ENCODE data around the gene RNF157.

The RNF157 gene

DNA sequence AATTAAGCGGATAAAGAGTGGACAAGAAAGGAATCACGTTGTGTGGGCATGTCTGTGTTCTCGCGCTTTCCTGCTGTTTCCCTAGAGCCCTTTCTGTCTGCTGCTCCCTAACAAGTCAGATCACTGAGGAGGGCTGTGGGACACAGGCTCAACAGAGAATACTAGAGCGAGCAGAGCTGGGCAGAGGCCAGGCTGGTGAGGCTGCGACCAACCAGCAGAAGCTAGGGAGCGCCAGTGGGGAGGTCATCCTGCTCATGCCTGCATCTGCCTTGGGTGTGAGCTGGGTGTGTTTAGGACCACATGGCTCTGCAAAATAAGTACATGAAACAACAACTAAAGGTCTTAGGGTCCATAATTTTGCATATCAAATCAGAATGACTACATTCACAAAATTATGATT lies 87.7 kb downstream of the RNF157 start:
- no peaks in the 10 kb centered on the region for H3K4me1 ChIP-seq (ENCODE audit: low read depth, poor library complexity, severe bottlenecking)
- H4K20me1 ChIP-seq (ENCODE audit: insufficient read depth): no peaks in the 10 kb centered on the region
- no peak overlapping the region for H2AFZ ChIP-seq (ENCODE audit: low read depth)
- H3K4me3 ChIP-seq (IDR thresholded peaks at IDR 0.05; ENCODE audit: insufficient read depth, low read depth, low read length): no peak overlapping the region
- no peak overlapping the region for H3K27ac ChIP-seq
- TF ChIP-seq CTCF (conservative IDR thresholded peaks at IDR 0.05; ENCODE audit: low read depth, low read length): no peak
- no peaks in the 10 kb centered on the region for H3K27me3 ChIP-seq (ENCODE audit: insufficient read depth, low read depth)
- no peaks in the 10 kb centered on the region for H3K79me2 ChIP-seq (ENCODE audit: insufficient read depth, low read depth)
- no peaks in the 10 kb centered on the region for H3K36me3 ChIP-seq (ENCODE audit: insufficient read depth)
- no peak overlapping the region for H3K9ac ChIP-seq
- H3K4me2 ChIP-seq: no peak overlapping the region

GRCh38 chr17:76151896-76152454 lies 88.3 kb downstream of the RNF157 start:
- Histone ChIP-seq H3K27me3 (ENCODE audit: insufficient read depth, low read depth) (no peaks in the 10 kb centered on the region), H3K4me3 (IDR thresholded peaks at IDR 0.05; ENCODE audit: insufficient read depth, low read depth, low read length) (no peak overlapping the region), H3K9ac (no peak overlapping the region), H3K36me3 (ENCODE audit: insufficient read depth) (no peaks in the 10 kb centered on the region), H3K4me1 (ENCODE audit: low read depth, poor library complexity, severe bottlenecking) (no peaks in the 10 kb centered on the region), H3K27ac (no peak overlapping the region), H2AFZ (ENCODE audit: low read depth) (no peak overlapping the region), H3K79me2 (ENCODE audit: insufficient read depth, low read depth) (no peaks in the 10 kb centered on the region), H3K4me2 (no peak overlapping the region), H4K20me1 (ENCODE audit: insufficient read depth) (no peaks in the 10 kb centered on the region)
- TF ChIP-seq CTCF (conservative IDR thresholded peaks at IDR 0.05; ENCODE audit: low read depth, low read length): no peak

DNA sequence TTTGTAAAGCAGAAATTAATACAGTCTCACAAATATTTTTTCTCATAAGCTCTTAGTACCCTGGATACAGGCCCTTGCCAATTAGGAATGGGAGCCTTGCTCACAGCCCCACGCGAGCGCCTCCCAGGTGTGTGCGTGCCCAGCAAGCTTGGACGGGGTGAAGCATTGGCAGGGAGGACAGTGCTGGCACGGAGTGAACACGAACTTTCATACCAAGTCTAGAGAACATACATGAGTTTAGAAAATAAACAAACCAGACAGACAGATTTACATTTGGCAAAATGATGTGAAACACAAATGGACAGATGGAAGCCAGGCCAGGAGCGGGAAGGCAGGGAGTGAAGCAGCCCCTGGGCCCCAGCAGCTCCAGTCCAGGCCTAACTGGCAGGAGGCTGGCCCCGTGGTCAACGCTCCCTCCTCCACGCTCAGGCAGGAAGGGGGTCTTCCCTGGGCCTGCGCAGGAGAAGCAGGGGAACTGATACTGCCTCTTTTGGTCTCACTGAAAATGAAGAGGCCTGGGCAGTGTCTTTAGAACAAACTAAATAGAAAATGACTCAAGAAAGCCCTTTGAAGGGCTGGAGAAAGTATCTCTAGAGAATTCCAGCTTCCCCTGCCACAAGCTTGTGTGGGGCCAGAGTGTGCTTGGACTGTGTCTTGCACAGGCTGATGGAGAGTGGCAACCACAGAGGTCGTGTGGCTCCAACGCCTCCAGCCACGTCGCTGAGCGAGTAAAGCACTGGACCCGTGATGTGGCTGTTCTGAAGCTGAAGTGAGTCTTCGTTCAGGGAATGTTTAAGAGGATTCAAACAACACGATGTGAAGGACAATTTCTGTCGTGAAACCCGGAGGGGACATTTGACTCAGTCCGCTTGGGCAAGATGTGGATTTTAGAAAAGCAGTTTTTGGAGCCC lies 89.3 kb downstream of the RNF157 start:
- no peak overlapping the region for H3K9ac ChIP-seq
- H3K36me3 ChIP-seq (ENCODE audit: insufficient read depth): no peaks in the 10 kb centered on the region
- H3K27me3 ChIP-seq (ENCODE audit: insufficient read depth, low read depth): no peaks in the 10 kb centered on the region
- no peak overlapping the region for H2AFZ ChIP-seq (ENCODE audit: low read depth)
- H3K4me1 ChIP-seq (ENCODE audit: low read depth, poor library complexity, severe bottlenecking): no peaks in the 10 kb centered on the region
- TF ChIP-seq CTCF (conservative IDR thresholded peaks at IDR 0.05; ENCODE audit: low read depth, low read length): no peak
- H3K27ac ChIP-seq: no peak overlapping the region
- H3K4me3 ChIP-seq (IDR thresholded peaks at IDR 0.05; ENCODE audit: insufficient read depth, low read depth, low read length): no peak overlapping the region
- H3K79me2 ChIP-seq (ENCODE audit: insufficient read depth, low read depth): no peaks in the 10 kb centered on the region
- no peak overlapping the region for H3K4me2 ChIP-seq
- no peaks in the 10 kb centered on the region for H4K20me1 ChIP-seq (ENCODE audit: insufficient read depth)

- no peak for TF ChIP-seq CTCF (conservative IDR thresholded peaks at IDR 0.05; ENCODE audit: low read depth, low read length)
- H3K4me3 ChIP-seq (IDR thresholded peaks at IDR 0.05; ENCODE audit: insufficient read depth, low read depth, low read length): no peak overlapping the region
- H3K9ac ChIP-seq: no peak overlapping the region
- no peaks in the 10 kb centered on the region for H3K4me1 ChIP-seq (ENCODE audit: low read depth, poor library complexity, severe bottlenecking)
- no peak overlapping the region for H2AFZ ChIP-seq (ENCODE audit: low read depth)
- no peak overlapping the region for H3K27ac ChIP-seq
- no peaks in the 10 kb centered on the region for H3K27me3 ChIP-seq (ENCODE audit: insufficient read depth, low read depth)
- no peaks in the 10 kb centered on the region for H3K79me2 ChIP-seq (ENCODE audit: insufficient read depth, low read depth)
- H3K4me2 ChIP-seq: no peak overlapping the region
- H4K20me1 ChIP-seq (ENCODE audit: insufficient read depth): no peaks in the 10 kb centered on the region
- no peaks in the 10 kb centered on the region for H3K36me3 ChIP-seq (ENCODE audit: insufficient read depth)
These were observed 91.1 kb downstream of the RNF157 start for GRCh38 chr17:76149214-76149613.

Data from KMS-11 (cell line).